Measurements from ENCODE around the gene MSANTD3.

- TF ChIP-seq CTCF (IDR thresholded peaks at IDR 0.05) (no peak), POLR2A (IDR thresholded peaks at IDR 0.05) (no peak)
Measured at GRCh38 chr9:100426189-100426529, 784 bp upstream of the MSANTD3 start.
